Sigmoid colon (tissue), 4 donors: ENCODE results near the gene ZNF345.

Experiments
- EP300 ChIP-seq, 4 donors: sonication (generic); formaldehyde crosslinking; IDR thresholded peaks; one replicate each; pipeline ENCODE4 v1.6.1; 2017; ENCODE audit warnings: antibody characterized with exemption in 4 of 4
- POLR2A ChIP-seq, 2 donors: fragments of 450-650 bp; IDR thresholded peaks; one replicate each; pipeline ENCODE4 v1.6.1; 2016; ENCODE audit warnings: antibody characterized with exemption in 2 of 2, mild to moderate bottlenecking in 2 of 2, moderate library complexity in 2 of 2
- POLR2AphosphoS5 ChIP-seq, 4 donors: sonication (generic); formaldehyde crosslinking; IDR thresholded peaks; one replicate each; pipeline ENCODE4 v1.6.1; 2017; ENCODE audit warnings: antibody characterized with exemption in 4 of 4
- TF ChIP-seq, protein P1 (sequence below), 4 experiments: fragments of 450-650 bp in 3 of 4; fragments of 200-600 bp in 1 of 4; IDR thresholded peaks; one replicate each; pipeline ENCODE4 v1.5.1; 2016 to 2019; ENCODE audit warnings: antibody characterized with exemption in 4 of 4, mild to moderate bottlenecking in 3 of 4, moderate library complexity in 2 of 4

DNA sequence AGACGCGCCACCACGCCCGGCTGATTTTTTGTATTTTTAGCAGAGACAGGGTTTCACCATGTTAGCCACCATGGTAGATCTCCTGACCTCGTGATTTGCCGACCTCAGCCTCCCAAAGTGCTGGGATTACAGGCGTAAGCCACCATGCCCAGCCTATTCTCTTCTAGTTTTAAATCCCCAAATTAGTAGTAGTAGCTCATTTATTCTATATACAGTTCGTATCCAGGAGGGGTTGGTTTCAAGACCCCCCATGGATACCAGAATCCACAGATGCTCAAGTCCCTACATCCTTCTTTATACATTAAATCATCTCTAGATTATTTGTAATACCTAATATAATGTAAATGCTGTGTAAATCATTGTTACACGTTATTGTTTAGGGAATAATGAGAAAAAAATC, 67.4 kb downstream of the ZNF345 start:
- TF ChIP-seq, protein P1, sequence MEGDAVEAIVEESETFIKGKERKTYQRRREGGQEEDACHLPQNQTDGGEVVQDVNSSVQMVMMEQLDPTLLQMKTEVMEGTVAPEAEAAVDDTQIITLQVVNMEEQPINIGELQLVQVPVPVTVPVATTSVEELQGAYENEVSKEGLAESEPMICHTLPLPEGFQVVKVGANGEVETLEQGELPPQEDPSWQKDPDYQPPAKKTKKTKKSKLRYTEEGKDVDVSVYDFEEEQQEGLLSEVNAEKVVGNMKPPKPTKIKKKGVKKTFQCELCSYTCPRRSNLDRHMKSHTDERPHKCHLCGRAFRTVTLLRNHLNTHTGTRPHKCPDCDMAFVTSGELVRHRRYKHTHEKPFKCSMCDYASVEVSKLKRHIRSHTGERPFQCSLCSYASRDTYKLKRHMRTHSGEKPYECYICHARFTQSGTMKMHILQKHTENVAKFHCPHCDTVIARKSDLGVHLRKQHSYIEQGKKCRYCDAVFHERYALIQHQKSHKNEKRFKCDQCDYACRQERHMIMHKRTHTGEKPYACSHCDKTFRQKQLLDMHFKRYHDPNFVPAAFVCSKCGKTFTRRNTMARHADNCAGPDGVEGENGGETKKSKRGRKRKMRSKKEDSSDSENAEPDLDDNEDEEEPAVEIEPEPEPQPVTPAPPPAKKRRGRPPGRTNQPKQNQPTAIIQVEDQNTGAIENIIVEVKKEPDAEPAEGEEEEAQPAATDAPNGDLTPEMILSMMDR (IDR thresholded peaks at IDR 0.05), result no peak
- no peak for TF ChIP-seq EP300 (IDR thresholded peaks at IDR 0.05)
- no peak for TF ChIP-seq POLR2A (IDR thresholded peaks at IDR 0.05)
- no peak for TF ChIP-seq POLR2AphosphoS5 (IDR thresholded peaks at IDR 0.05)
